Measurements from ENCODE around the gene APEH.

The APEH gene

DNA sequence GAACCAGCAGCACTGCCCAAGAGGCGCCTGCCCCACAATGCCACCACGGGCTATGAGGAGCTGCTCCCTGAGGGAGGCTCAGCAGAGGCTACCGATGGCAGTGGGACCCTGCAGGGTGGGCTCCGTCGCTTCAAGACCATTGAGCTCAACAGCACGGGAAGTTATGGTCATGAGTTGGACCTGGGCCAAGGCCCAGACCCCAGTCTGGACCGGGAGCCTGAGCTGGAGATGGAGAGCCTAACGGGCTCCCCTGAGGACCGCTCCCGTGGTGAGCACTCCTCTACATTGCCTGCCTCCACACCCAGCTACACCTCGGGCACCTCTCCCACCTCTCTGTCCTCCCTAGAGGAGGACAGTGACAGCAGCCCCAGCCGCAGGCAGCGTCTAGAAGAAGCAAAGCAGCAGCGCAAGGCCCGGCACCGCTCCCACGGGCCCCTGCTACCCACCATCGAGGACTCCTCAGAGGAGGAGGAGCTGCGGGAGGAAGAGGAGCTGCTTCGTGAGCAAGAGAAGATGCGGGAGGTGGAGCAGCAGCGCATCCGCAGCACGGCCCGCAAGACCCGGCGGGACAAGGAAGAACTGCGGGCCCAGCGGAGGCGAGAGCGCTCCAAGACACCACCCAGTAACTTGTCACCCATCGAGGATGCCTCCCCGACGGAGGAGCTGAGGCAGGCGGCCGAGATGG is 21.8 kb upstream of the APEH start:
- DNase-seq, result no peak

DNA sequence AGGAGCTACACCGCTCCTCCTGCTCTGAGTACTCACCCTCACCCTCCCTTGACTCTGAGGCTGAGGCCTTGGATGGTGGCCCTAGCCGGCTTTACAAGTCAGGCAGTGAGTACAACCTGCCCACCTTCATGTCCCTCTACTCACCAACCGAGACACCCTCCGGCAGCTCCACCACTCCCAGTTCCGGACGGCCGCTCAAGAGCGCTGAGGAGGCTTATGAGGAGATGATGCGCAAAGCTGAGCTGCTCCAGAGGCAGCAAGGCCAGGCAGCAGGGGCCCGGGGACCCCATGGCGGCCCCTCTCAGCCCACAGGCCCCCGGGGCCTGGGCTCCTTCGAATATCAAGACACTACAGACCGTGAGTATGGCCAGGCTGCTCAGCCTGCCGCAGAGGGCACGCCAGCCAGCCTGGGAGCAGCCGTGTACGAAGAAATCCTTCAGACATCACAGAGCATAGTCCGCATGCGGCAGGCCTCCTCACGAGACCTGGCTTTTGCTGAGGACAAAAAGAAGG is 21.2 kb upstream of the APEH start:
- DNase-seq, result no peak

DNA sequence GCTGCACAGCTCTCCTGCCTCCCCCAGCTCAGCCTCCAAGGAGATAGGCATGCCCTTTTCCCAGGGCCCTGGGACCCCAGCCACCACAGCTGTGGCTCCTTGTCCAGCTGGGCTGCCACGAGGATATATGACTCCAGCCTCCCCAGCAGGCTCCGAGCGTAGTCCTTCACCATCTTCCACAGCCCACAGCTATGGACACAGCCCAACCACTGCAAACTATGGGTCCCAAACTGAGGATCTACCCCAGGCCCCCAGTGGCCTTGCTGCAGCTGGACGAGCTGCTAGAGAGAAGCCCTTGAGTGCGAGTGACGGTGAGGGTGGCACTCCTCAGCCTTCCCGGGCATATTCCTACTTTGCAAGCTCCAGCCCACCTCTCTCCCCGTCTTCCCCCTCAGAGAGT is 20.5 kb upstream of the APEH start:
- no peak for DNase-seq

DNA sequence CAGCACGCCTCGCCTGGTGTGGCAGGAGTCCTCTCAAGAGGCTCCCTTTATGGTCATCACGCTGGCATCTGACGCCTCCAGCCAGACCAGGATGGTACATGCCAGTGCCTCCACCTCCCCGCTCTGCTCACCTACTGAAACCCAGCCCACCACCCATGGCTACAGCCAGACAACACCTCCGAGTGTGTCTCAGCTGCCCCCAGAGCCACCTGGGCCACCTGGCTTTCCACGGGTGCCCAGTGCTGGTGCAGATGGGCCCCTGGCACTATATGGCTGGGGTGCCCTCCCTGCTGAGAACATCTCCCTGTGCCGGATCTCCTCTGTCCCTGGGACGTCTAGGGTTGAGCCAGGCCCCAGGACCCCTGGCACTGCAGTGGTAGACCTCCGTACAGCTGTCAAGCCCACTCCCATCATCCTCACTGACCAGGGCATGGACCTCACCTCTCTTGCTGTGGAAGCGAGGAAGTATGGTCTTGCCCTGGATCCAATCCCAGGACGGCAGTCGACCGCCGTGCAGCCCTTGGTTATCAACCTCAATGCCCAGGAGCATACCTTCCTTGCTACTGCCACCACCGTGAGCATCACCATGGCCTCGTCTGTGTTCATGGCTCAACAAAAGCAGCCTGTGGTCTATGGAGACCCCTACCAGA is 19.9 kb upstream of the APEH start:
- DNase-seq, result no peak

DNA sequence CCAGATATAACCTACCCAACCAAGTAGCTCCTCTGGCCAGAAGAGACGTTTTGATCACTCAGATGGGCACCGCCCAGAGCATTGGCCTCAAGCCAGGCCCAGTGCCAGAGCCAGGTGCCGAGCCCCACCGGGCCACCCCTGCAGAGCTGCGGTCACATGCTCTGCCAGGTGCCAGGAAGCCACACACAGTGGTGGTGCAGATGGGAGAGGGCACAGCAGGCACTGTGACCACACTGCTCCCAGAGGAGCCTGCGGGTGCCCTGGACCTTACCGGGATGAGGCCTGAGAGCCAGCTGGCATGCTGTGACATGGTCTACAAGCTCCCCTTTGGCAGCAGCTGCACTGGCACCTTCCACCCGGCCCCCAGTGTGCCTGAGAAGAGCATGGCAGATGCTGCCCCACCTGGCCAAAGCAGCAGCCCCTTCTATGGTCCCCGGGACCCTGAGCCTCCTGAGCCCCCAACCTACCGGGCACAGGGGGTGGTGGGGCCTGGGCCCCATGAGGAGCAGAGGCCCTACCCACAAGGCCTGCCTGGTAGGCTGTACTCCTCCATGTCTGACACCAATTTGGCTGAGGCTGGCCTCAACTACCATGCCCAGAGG is 19.1 kb upstream of the APEH start:
- DNase-seq, result no peak

DNA sequence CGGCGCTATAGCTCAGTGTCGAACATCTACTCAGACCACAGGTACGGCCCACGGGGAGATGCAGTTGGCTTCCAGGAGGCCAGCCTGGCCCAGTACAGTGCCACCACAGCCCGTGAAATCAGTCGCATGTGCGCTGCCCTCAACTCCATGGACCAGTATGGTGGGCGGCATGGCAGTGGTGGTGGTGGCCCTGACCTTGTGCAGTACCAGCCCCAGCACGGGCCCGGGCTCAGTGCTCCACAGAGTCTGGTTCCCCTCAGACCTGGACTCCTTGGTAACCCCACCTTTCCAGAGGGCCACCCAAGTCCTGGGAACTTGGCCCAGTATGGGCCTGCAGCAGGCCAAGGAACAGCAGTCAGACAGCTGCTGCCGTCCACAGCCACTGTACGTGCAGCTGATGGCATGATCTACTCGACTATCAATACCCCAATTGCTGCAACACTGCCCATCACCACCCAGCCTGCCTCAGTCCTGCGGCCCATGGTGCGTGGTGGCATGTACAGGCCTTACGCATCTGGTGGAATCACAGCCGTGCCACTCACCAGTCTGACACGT is 18.3 kb upstream of the APEH start:
- no peak for DNase-seq

DNA sequence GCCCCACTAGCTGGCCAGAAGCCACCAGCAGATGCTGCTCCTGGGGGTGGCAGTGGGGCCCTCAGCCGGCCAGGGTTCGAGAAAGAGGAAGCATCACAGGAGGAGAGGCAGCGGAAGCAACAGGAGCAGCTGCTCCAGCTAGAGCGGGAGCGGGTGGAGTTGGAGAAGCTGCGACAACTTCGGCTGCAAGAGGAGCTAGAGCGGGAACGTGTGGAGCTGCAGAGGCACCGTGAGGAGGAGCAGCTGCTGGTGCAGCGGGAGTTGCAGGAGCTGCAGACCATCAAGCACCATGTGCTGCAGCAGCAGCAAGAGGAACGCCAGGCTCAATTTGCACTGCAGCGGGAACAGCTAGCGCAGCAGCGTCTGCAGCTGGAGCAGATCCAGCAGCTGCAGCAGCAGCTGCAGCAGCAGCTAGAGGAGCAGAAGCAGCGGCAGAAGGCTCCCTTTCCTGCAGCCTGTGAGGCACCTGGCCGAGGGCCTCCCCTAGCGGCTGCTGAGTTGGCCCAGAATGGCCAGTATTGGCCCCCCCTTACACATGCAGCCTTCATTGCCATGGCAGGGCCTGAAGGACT is 17.5 kb upstream of the APEH start:
- no peak for DNase-seq

DNA sequence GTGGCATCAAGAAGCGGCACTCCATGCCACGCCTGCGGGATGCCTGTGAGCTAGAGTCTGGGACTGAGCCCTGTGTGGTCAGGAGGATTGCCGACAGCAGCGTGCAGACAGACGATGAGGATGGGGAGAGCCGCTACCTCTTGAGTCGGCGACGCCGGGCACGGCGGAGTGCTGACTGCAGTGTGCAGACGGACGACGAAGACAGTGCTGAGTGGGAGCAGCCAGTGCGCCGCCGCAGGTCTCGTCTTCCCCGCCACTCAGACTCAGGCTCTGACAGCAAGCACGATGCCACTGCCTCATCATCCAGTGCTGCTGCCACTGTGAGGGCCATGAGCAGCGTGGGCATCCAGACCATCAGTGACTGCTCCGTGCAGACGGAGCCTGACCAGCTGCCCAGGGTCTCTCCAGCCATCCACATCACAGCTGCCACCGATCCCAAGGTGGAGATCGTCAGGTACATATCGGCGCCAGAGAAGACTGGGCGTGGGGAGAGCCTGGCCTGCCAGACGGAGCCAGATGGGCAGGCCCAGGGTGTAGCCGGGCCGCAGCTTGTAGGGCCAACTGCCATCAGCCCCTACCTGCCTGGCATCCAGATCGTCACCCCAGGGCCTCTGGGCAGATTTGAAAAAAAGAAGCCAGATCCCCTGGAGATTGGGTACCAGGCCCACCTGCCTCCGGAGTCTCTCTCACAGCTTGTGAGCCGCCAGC is 16.8 kb upstream of the APEH start:
- DNase-seq, result no peak

DNA sequence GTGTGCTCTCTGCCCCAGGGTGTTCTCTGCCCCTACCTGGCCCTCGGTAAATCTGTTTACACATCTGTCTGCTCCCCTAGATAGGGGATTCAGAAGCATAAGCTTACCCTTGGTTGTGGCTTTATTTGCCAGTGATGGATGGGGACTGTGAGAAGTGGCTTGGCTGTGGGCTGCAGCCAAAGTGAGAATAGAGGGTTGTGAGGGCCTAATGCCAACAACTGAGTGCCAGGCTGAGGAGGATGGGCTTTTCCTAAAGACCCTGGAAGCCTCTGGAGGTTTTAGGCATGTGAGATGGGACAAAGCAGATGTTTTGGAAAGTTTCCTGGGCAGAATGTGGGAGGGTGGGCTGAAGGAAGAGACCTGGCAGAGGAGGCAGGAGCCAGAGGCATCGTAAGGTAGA is 15.4 kb upstream of the APEH start:
- DNase-seq, result no peak

DNA sequence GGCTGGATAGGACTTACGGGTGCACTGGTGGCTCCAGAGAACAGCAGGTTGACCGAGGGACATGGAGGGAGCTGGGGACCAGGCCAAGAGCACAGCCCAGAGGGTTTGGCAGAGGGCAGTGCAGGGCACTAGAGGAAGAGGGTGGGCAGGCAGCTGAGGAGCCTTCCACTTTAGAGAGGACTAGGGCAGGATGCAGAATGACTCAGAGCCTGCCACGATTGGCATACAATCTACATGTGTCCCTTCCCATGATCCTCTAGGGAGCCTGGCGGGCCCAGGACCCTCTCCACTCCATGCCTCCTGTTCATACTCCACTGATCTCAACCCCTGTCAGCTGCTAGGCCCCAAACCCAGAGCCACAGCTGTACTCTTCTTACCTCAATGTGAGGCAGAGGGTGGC is 14.4 kb upstream of the APEH start:
- DNase-seq, result no peak

DNA sequence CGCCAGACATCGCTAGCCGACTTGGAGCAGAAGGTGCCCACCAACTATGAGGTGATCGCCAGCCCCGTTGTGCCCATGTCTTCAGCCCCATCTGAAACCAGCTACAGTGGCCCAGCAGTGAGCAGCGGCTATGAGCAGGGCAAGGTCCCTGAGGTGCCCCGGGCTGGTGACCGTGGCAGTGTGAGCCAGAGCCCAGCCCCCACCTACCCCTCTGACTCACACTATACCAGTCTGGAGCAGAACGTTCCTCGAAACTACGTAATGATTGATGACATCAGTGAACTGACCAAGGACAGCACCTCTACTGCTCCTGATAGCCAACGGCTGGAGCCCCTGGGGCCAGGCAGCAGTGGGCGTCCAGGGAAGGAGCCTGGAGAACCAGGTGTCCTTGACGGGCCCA is 12.9 kb upstream of the APEH start:
- DNase-seq, result no peak

DNA sequence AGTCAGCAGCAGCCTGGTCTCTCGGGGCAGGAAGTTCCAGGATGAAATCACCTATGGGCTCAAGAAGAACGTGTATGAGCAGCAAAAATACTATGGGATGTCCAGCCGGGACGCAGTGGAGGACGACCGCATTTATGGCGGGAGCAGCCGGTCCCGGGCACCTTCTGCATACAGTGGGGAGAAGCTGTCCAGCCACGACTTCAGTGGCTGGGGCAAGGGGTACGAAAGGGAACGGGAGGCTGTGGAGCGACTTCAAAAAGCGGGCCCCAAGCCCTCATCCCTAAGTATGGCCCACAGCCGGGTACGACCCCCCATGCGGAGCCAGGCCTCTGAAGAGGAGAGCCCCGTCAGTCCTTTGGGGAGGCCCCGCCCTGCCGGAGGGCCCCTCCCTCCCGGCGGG is 12.1 kb upstream of the APEH start:
- DNase-seq, result no peak

DNA sequence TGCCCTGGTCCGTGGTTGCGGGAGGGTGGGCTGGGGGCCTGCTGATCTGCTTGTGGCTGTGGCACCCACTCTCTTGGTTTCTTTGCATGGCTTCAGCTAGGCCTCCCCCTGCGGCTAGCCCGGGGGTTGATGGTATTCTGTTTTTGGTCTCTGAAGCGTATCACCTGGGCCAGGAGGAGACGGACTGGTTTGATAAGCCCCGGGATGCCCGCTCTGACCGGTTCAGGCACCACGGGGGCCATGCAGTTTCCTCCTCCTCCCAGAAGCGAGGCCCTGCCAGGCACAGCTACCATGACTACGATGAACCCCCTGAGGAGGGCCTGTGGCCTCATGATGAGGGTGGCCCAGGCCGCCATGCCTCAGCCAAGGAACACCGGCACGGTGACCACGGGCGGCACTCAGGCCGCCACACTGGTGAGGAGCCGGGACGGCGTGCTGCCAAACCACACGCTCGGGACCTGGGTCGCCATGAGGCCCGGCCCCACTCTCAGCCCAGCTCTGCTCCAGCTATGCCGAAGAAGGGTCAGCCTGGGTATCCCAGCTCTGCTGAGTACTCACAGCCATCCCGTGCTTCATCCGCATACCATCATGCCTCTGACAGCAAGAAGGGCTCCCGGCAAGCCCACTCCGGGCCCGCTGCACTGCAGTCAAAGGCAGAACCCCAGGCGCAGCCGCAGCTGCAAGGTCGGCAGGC is 11.3 kb upstream of the APEH start:
- DNase-seq, result no peak

DNA sequence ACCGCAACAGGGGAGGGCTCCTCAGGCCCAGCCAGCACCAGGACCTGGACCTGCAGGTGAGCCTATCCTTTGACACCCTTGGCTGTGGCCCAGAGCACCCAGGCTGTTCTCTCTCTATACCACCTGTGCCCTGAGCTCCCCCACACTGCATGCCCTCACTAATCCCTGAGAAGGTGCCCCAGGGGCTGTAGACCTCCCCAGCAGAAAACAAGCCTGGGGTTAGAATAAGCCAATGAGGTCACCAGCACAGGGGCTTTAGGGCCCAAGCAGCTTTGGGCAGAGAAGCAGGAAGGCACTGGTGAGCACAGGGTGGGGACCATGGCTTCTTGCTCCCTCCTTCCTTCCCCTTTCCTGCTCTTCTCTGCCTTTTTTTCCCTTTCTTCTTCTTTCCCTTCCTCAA is 10.3 kb upstream of the APEH start:
- no peak for DNase-seq

DNA sequence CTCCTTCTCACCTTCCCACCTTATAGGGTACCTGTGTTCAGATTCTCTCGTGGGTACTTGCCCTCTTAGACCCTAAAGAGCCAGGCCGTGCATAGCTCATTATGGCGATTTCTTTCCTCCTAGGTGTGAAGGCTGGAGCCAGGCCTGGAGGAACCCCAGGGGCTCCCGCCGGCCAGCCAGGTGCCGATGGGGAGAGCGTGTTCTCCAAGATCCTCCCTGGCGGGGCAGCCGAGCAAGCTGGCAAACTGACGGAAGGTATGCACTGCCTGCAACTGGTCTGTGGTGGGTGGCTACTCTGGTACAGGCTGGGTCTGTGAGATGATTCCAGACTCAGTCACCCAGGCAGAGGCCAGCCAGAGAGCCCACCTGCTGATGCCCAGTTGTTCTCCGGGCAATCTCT is 9.9 kb upstream of the APEH start:
- DNase-seq, result no peak

DNA sequence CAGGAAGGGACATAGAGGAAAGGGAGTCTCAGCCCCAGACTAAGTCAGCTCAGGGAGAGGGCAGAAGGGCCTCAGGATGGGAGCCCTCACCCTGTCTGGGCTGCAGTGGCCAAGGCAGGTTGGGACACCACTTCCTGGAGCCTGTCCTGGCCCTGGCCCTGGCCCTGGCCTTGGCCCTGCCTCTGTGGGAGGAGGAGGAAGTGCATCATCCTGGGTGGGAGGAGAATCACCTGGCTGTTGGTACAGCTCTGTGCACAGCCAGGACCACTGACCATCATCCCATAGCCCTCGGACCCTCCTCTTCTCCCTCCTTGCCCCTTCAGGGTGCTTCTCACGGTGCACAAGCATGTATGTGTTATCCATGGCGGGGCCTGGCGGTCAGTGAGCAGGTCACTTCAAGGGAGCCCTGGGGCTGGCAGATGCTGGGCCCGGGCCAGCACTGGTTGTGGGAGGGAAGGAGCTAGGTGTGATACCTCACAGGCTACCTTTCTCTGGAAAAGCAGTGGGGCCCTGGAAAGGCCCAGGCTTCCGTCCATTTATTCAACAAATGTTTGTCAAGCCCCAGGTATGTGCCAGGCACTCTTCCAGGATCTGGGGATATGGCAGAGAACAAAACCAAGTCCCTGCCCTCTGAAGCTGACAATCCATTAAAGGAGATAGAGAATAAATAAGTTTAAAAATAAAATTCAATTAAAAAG is 8.2 kb upstream of the APEH start:
- DNase-seq, result no peak

DNA sequence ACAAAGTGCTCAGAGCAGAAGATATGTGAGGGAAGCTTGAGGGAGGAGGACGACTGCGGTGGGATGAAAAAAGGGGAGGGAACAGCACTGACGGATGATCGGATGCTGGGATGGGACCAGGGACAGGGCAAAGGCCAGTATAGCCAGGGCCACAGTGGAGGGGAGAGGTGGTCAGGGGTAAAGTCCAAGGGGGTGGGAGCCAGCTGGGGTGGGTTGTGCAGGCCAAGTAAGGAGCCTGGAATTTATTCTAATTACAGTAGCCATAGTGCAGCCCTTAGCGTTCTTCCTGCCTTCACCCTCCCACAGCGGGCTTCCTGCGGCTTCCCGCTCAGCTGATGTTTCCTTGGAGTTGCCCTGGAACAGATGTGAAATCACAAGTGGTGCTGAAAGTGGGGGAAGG is 7.6 kb upstream of the APEH start:
- no peak for DNase-seq

DNA sequence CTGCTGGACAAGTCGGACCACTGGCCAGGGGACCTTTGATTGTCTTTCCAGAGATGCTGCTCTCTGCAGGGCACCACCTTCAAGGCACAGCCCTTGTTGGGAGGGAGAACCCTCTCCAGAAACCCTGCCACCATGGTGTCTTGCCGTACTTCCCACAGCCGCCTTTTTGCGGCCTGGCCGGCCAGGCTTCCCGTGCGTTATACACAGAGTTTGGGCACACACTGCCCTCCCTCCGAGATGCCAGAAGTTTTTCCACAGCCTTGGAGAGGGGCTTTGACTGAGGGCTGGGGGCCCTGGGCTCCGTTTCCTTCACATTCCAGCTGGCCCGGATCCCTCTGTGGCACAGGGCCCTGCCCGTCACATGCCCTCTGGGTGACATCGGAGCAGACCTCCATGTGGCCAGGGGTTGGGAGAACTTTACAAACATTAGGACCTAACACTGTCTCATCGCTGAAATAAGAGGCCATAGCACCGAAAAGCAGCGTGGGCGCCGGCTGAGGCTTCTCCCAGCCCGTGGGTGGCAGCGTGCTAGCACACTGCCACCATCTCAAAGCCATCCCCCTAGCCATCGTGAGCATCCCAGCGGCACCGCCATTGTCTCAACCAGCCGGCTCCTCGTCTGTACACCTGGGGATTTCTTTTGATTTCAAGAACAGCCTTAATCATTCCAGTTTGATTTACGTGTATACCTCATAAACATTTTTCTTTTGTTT is 6.3 kb upstream of the APEH start:
- no peak for DNase-seq

DNA sequence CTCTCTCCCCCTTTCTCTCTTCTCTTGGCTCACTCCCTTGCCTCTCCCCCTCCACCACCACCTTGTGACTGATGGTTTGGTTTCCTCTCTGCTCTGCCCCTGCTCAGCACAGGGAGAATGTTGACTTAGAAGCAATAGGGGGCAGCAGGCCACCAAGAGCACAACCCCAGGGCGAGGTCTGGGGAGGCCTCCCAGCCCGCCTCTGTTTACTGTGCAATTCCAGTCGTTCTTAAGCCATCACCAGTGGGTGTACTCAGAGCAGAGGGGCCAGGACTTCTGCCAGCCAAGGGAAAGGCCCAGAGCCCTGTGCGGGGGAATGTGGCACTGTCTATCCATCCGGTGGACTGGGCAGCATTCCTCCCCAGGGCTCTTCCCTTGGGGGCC is 5.7 kb upstream of the APEH start:
- no peak for DNase-seq

DNA sequence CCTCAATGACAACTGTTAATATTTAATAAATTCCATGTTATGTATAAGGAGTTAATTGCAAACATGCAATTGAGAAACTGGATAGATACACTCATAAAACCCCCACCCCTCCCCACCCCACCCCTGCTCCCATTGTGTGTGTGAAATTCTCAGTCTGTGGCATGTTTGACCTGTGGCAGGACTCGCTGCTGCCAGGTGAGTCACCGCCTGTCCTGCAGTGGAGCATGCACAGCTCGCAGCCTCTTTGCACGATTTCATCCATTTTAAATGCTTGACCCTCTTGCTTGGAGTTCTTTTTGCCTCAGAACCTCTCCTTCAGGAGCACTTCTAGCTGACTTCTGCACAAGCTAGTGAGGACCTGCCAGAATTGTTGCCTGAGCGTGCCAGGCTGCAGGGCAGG is 5.3 kb upstream of the APEH start:
- DNase-seq, result no peak

DNA sequence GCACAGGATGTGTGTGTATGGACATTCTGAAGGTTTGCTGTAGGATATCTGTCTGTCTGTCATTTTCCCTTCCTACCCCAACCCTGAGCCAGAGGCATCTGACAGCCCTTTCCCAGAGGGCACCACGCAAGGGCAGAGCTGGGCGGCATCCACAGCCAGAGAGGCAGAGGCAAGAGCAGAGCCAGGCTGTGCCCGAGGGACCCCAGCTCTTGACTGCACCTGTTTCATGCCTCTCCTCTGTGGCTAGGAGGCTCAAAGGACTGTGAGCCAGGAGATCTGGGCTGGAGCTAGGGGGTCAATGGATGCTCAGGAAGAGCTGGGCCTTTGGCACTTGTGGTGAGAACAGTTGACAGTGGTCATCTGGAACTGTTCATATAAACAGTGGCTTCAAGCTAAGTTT is 4.8 kb upstream of the APEH start:
- no peak for DNase-seq
